B cell (primary cell): ENCODE measurements around the gene MIP. TPM values are rescaled to one million over a fixed set of nuclear protein-coding genes. Genes with fewer than 3 reads are reported as not detected.

Experiments used
- ATAC-seq: fragments of 200-7000 bp; cut with Tn5 transposase; one replicate; pipeline ENCODE4 v1.10.0; 2021; ENCODE audit warnings: low read depth, mild to moderate bottlenecking, moderate number of reproducible peaks, moderate library complexity
- CTCF ChIA-PET: fragments of 350-600 bp; sonication (Branson Sonifier 250); formaldehyde crosslinking; loops from one replicate; lab custom pipeline; 2021; ENCODE audit warnings: antibody characterized with exemption, inconsistent platforms; lab: Charles Lee
- POLR2A ChIA-PET: fragments of 350-600 bp; sonication (Branson Sonifier 250); formaldehyde crosslinking; loops from one replicate; lab custom pipeline; 2021; ENCODE audit warnings: antibody characterized with exemption; lab: Charles Lee
- DNase-seq: peaks from one replicate; pipeline ENCODE4 v3.0.0; 2013
- H2AFZ ChIP-seq: 2 replicates; pipeline ENCODE4 v1.6.1; 2012; ENCODE audit warnings: mild to moderate bottlenecking, low read depth, low read length; ENCODE audit not compliant: insufficient read depth, poor library complexity, severe bottlenecking
- H3K27ac ChIP-seq, 2 donors: 1 replicate in 1 of 2; 2 replicates in 1 of 2; pipeline ENCODE4 v1.5.1; 2012 to 2013; ENCODE audit warnings: low read length in 2 of 2, mild to moderate bottlenecking in 2 of 2, moderate library complexity in 1 of 2
- H3K27me3 ChIP-seq, 4 experiments: fragments of 200-600 bp in 1 of 4; sonication (generic) in 1 of 4; replicated peaks in 1 of 4; 1 replicate in 2 of 4; 2 replicates in 2 of 4; pipeline versions ENCODE4 v1.6.1 to v1.7.0; 2013 to 2016; ENCODE audit warnings: low read length in 3 of 4, mild to moderate bottlenecking in 2 of 4, mixed read lengths in 1 of 4, moderate library complexity in 1 of 4; ENCODE audit not compliant: insufficient read depth in 4 of 4, control insufficient read depth in 3 of 4; ENCODE audit errors: control extremely low read depth in 1 of 4
- H3K36me3 ChIP-seq, 2 experiments: replicated peaks in 1 of 2; 1 replicate in 1 of 2; 2 replicates in 1 of 2; pipeline versions ENCODE4 v1.6.1 to v1.7.1; 2013; ENCODE audit warnings: low read length in 1 of 2; ENCODE audit not compliant: insufficient read depth in 2 of 2, control insufficient read depth in 1 of 2; ENCODE audit errors: control extremely low read depth in 1 of 2, extremely low read depth in 1 of 2
- H3K4me1 ChIP-seq, 2 donors: fragments of 200-600 bp in 1 of 2; sonication (generic) in 1 of 2; 1 replicate in 1 of 2; 2 replicates in 1 of 2; pipeline versions ENCODE4 v1.5.1 to v1.6.1; 2013 to 2017; ENCODE audit warnings: low read length in 2 of 2; ENCODE audit not compliant: control insufficient read depth in 2 of 2, insufficient read depth in 2 of 2
- H3K4me2 ChIP-seq: replicated peaks from 2 replicates; pipeline ENCODE3; 2012; ENCODE audit warnings: mild to moderate bottlenecking, low read depth, low read length; ENCODE audit not compliant: poor library complexity, severe bottlenecking
- H3K4me3 ChIP-seq, 5 experiments: fragments of 200-600 bp in 1 of 5; sonication (generic) in 1 of 5; 1 replicate in 3 of 5; 2 replicates in 2 of 5; pipeline versions ENCODE4 v1.5.1 to v1.7.0; 2011 to 2016; ENCODE audit warnings: low read length in 4 of 5, mild to moderate bottlenecking in 4 of 5, low read depth in 2 of 5, control low read depth in 1 of 5, moderate library complexity in 1 of 5; ENCODE audit not compliant: insufficient read depth in 1 of 5; ENCODE audit errors: control extremely low read depth in 1 of 5, extremely low read depth in 1 of 5
- H3K79me2 ChIP-seq: fragments of 200-600 bp; sonication (generic); one replicate; pipeline ENCODE4 v1.6.0; 2016; ENCODE audit warnings: low read length; ENCODE audit not compliant: control insufficient read depth, insufficient read depth
- H3K9ac ChIP-seq: fragments of 200-600 bp; sonication (generic); 2 replicates; pipeline ENCODE4 v1.6.1; 2017; ENCODE audit warnings: mild to moderate bottlenecking, low read length, moderate library complexity
- H3K9me3 ChIP-seq, 3 donors: one replicate each; pipeline versions ENCODE4 v1.6.1 to v1.7.1; 2013; ENCODE audit warnings: low read length in 2 of 3; ENCODE audit not compliant: control insufficient read depth in 2 of 3, insufficient read depth in 1 of 3; ENCODE audit errors: control extremely low read depth in 1 of 3
- H4K20me1 ChIP-seq: 2 replicates; pipeline ENCODE4 v1.6.0; 2012; ENCODE audit warnings: mild to moderate bottlenecking, low read length; ENCODE audit not compliant: insufficient read depth, control insufficient read depth, poor library complexity, severe bottlenecking
- H3K27ac Mint-ChIP-seq: one replicate; pipeline ENCODE4 v1.8.0; 2021; ENCODE audit warnings: mixed read lengths
- H3K27me3 Mint-ChIP-seq: one replicate; pipeline ENCODE4 v1.8.0; 2021; ENCODE audit warnings: mixed read lengths
- H3K4me1 Mint-ChIP-seq: one replicate; pipeline ENCODE4 v1.8.0; 2021; ENCODE audit warnings: mixed read lengths
- H3K4me3 Mint-ChIP-seq: one replicate; pipeline ENCODE4 v1.8.0; 2021; ENCODE audit warnings: mixed read lengths
- H3K9me3 Mint-ChIP-seq: one replicate; pipeline ENCODE4 v1.8.0; 2022; ENCODE audit warnings: mixed read lengths; ENCODE audit not compliant: insufficient read depth
- CTCF ChIP-seq: fragments of 200-600 bp; IDR thresholded peaks from one replicate; pipeline ENCODE4 v1.8.0; 2022; ENCODE audit warnings: antibody characterized with exemption, mild to moderate bottlenecking
- EZH2 ChIP-seq: IDR thresholded peaks from 2 replicates; pipeline ENCODE4 v1.6.1; 2012; ENCODE audit warnings: borderline replicate concordance, low read depth, mild to moderate bottlenecking, moderate library complexity, low read length; ENCODE audit not compliant: insufficient read depth, poor library complexity, severe bottlenecking
- WGBS: methylation state at CpG from one replicate; pipeline ENCODE4 v1.1.5; 2013; ENCODE audit warnings: missing lambda C conversion rate; ENCODE audit not compliant: insufficient coverage; 5-methylcytosine and 5-hydroxymethylcytosine counted together
- intact Hi-C: fragments of 100-400 bp; cut with micrococcal nuclease; formaldehyde crosslinking; loops from one replicate; pipeline ENCODE4 v1.10.0; 2022
- polyA plus RNA-seq: library from polyadenylated mRNA; depleted of rRNA; stranded (reverse); fragments of >200 nt; gene quantifications from 2 replicates; pipeline ENCODE4 v1.2.3, GENCODE V29; 2012
- total RNA-seq, 2 donors: library from RNA; stranded (reverse); fragments of 120-200 nt in 1 of 2; gene quantifications; 1 replicate in 1 of 2; 2 replicates in 1 of 2; pipeline versions ENCODE4 v1.2.3 to v1.2.4, GENCODE V29; 2013 to 2022

MIP gene
- total and polyA plus RNA-seq, 2 donors (not counting 1 experiment from before 2014, with no cell fraction given), result not detected

DNA sequence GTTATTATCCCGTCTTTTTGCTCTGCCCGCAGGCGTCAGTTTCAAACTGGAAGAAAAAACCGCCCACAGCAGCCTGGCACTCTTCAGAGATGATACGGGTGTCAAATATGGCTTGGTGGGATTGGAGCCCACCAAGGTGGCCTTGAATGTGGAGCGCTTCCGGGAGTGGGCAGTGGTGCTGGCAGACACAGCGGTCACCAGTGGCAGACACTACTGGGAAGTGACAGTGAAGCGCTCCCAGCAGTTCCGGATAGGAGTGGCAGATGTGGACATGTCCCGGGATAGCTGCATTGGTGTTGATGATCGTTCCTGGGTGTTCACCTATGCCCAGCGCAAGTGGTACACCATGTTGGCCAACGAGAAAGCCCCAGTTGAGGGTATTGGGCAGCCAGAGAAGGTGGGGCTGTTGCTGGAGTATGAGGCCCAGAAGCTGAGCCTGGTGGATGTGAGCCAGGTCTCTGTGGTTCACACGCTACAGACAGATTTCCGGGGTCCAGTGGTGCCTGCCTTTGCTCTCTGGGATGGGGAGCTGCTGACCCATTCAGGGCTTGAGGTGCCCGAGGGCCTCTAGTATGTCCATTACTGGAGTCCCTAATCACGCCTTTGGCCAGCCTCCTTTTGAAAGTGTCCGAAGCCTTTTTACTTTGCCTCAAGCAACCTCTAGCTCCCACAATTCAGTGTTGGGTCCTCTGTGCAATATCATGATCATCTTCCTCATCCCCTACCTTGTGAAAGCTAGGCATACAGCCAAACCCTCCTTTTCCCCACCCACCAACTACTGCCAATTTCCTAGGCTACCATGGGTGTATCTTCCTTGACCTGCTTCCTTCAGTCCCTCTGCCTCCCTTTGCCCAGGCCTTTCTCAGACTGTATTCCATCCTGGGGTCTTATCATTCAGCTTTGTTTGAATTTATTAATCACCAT is 14.8 kb upstream of the MIP start:
- no peaks in the 10 kb centered on the region for H4K20me1 ChIP-seq
- ChIA-PET POLR2A (interaction anchor here (0.5 to 1.0 kb wide), 5 partner anchors 19 to 1309 kb away, joined by 3 to 6 read pairs (median 3); no protein-coding TSS in a partner anchor), CTCF (interaction anchor here (0.8 to 2.1 kb wide), 6 partner anchors 20 to 280 kb away, joined by 3 to 7 read pairs (median 3); partner anchors contain the start of genes ANKRD52, RNF41, SMARCC2 and STAT2)
- peaks cover under 1 to 11% of the 10 kb centered on the region in 2 experiments for H3K36me3 ChIP-seq
- H3K4me1 ChIP-seq, result peaks cover 12 to 24% of the 10 kb centered on the region in 2 donors
- TF ChIP-seq CTCF, result no peak
- TF ChIP-seq EZH2, result no peak
- Mint-ChIP-seq H3K27ac (peak overlapping the region; percentile 98), H3K4me1 (peaks cover 26% of the 10 kb centered on the region), H3K9me3 (no peaks in the 10 kb centered on the region), H3K4me3 (peak overlapping the region; percentile 93), H3K27me3 (no peaks in the 10 kb centered on the region)
- 49% methylated on average over 19 of the region's 19 CpGs for WGBS
- H3K9ac ChIP-seq, result peak overlapping the region; percentile 97
- H3K4me2 ChIP-seq, result peak overlapping the region; percentile 82
- DNase-seq, result no peak
- ATAC-seq, result no peak
- H3K4me3 ChIP-seq, result peak overlapping the region; percentile 91 to 100 (median 96)
- peaks cover 24% of the 10 kb centered on the region for H3K79me2 ChIP-seq
- peak overlapping the region; percentile 86 to 87 for H3K27ac ChIP-seq
- intact Hi-C loops, result loop anchor here (5.0 kb wide), 2 partner anchors 262 to 727 kb away; partner anchors contain the start of gene GDF11
- H2AFZ ChIP-seq, result peak overlapping the region; percentile 99
- no peaks in the 10 kb centered on the region for H3K27me3 ChIP-seq
- H3K9me3 ChIP-seq, result no peaks in the 10 kb centered on the region
